Adipose tissue (tissue), 3 donors: Measurements from ENCODE around the gene SLC37A1. TPM values are rescaled to one million over a fixed set of nuclear protein-coding genes. Genes with fewer than 3 reads are reported as not detected.
"Not testable (repeated sequence)": the region's sequence is repeated elsewhere in the genome, so short reads cannot be mapped to it uniquely, and the experiment has no call there.

Experiments used
- H3K27ac ChIP-seq: one replicate; pipeline ENCODE4 v1.5.1; 2013; ENCODE audit warnings: low read depth, low read length
- WGBS, 3 donors: extraction: QIAGEN DNeasy Blood & Tissue Kit; methylation state at CpG; one replicate each; pipeline ENCODE4 v1.1.7; 2013; 5-methylcytosine and 5-hydroxymethylcytosine counted together
- polyA plus RNA-seq, 3 donors: library from polyadenylated mRNA; stranded (reverse); fragments of 200-250 nt; gene quantifications; one replicate each; pipeline ENCODE4 v1.2.3, GENCODE V29; 2013
- donor health status: healthy with polysubstance abuse.
- donor health status: Bipolar disorder and iron deficiency.
- donor health status: healthy.

SLC37A1 gene
- 1 to 10 TPM; 3.7 to 4.6 (median 4.4) TPM for polyA plus RNA-seq

DNA sequence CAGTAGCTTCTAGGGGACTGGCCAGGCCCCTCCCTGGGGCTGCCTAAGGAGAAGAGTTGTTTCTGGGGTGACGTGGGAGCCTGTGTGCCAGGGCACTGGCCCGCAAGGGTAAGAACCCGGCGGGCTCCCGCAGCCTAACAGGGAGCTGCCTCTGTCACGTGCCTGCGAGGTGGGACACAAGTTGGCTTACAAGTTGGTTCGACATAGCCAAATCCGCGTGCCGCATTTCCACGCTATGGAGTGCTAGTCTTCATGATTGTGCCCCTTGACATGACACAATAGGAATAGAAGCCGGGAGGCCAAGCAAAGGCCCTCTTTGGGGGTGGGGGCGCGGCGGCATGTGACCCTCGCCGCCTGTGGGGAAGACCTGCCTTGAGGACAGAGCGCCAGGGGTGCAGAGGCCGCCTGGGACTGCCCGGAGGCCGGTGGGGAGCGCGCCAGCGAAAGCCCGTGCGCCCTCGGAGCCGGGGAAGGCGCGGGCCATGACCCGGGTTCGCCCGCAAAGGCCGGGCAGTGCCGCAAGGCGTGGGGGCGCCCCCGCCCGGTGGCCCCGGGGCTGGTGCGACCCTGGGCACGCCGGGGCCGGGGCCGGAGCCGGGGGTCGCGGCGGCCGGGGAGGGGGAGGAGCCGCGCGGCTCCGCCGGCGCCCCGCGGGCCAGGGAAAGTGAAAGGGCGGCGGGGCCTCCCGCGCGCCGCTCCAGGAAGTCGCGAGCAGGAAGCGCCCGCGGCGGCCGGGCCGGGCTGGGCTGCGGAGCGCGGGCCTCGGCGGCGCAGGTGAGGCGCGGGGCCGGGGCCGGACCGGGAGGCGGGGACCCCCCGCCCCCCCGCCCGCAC lies at the start of gene SLC37A1:
Gene SLC37A1, plus strand, starts transcription at position 702 of the 834 bp plus-strand sequence. CDS start 4,603 bp downstream, outside the sequence.
- 13 to 16% (median 14%) methylated on average over 71 to 88 of the region's 88 CpGs for WGBS, 3 donors
- no peak within 1 kb of the TSS for H3K27ac ChIP-seq

- 57 to 88% (median 59%) methylated on average over 17 of the region's 17 CpGs for WGBS, 3 donors
- no peak overlapping the region for H3K27ac ChIP-seq
Measured at GRCh38 chr21:42463861-42464515, 49.7 kb upstream of the SLC37A1 start.

DNA sequence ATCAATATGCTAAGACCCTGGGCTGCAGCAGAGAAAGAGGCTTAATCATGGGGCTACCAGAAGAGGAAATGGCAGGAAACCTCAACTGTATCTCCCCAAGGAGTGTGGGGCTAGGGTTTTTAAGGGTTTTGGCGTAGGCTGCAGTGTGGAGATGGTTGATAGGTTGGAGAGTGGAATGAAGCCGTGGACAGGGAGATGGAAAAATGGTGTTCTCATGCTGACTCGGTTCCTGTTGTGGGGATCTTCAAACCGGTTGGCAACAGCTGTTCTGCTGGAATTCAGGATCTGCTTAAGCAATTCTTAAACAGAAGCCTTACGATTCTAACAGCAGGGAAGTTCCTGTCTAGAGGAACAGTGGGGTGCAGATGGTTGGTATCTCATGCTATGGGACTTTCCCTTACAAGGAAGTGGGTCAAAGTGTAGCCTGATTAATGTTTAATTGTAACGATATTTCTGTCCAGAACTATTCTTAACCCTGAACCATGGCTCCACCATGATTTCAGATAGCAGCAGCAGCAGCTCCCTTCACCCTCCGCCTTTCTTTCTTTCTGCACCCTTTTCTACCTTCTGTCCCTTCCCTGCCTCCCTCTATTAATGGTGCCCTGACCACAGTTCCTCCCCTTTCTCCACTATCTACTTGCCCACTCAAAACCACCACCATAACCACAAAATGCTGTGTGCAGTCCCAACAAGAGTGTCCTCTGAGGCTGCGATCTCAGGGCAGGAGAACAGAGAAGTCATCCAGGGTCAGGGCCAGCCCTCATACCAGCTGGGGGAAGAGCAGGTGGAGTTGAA lies 48.4 kb upstream of the SLC37A1 start:
- WGBS, 3 donors, result 30 to 36% (median 33%) methylated on average over 8 of the region's 8 CpGs

DNA sequence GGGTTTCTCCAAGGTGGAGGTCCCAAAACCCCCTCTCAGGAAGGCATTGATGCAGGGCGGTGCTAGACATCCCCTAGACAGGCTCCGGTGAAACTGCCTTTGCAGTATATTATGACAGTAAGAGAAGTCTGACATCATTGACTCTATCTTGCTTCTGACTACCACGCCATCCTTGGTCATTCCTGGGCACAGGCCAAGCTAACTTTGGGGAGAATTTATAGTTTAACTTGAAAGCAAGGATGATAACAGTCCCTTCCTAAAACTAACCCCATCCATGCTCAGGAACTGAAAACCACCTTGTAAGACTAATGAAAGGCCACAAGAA lies 47.9 kb upstream of the SLC37A1 start:
- 60 to 92% (median 68%) methylated on average over 3 of the region's 3 CpGs for WGBS, 3 donors
- H3K27ac ChIP-seq, result no peak overlapping the region

More for the DNA sequence above, 48.4 kb upstream of the SLC37A1 start:
- no peak overlapping the region for H3K27ac ChIP-seq

DNA sequence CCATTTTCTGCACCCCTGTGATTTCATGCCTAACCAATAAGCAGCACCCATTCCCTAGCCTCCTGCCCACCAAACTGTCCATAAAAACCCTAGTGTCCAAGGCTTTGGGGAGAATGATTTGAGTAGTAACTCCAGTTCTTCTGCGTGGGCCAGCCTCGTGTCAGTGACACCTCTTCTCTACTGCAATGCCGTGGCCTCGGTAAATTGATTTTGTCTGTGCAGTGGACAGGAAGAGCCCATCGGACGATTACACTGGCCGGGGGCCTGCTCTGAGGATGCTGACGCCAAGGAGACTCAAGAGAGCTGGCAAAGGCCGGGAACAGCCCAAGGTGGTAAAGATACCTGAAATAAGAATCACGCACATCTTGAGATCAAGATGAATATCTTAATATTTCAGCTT lies 47.0 kb upstream of the SLC37A1 start:
- 90 to 95% (median 91%) methylated on average over 10 of the region's 10 CpGs for WGBS, 3 donors
- no peak overlapping the region for H3K27ac ChIP-seq

DNA sequence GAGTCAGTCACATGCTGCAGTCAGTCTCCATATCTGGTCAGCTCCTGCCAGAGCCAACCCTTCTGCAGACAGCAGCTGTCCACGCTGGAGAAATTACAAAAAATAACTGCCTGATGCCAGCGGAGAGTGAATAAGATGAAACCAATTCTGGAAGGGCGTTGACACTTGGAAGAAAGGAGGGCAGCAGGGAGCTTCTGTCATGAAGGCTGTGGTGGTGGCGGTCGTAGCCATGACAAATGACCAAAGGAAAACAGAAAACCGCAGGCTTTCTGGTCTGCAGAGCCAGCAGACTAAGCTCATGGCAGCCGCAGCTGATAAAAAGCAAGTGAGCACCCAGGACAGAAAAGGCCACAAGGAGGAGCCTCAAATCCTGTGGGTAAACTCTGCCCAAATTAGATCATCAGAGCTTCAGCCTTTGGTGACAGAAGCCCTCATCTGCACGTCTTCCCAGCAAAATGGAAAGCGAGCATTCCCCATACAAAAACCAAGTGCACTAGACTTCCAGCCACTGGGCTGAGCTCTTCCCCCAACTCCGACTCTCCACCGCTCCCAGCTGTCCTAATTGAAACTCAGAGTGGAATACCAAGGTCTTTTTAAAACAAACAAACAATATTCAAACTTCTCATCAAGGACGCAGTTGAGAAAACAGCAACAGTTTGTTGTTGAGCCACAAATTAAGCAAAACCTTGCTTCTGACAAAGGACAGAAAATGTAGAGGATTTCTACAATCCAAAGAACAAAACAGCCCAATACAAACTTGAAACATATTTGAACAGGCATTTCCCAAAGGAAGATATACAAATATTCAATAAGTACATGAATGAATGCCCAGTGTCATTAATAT lies 46.3 kb upstream of the SLC37A1 start:
- WGBS, 3 donors, result 37 to 52% (median 50%) methylated on average over 12 of the region's 12 CpGs
- H3K27ac ChIP-seq, result no peak overlapping the region

- WGBS, 3 donors, result 61 to 83% (median 64%) methylated on average over 6 of the region's 6 CpGs
- H3K27ac ChIP-seq, result no peak overlapping the region
Measured at GRCh38 chr21:42468491-42469131, 45.0 kb upstream of the SLC37A1 start.

DNA sequence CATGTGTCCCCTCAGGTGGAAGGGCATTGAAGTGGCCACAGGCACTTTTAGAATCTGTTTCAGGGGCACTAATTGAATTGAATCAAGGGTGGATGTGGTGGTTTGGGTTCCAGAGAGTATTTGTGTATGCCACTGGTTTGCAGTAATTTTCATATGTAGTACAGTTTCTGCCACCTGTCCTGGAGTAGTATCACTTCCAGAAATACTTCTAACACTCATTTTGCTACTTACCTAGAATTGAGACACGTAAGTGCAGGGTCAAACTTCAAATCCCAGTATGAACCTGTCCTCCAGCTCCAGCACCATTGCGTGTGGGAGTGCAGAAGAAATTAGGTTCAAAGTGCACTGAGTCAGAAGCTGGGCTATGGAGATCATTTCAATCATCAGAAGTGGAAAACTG lies 44.4 kb upstream of the SLC37A1 start:
- WGBS, 3 donors, result 89 to 91% (median 89%) methylated on average over 2 of the region's 2 CpGs
- no peak overlapping the region for H3K27ac ChIP-seq

- 95 to 97% (median 95%) methylated on average over 4 of the region's 4 CpGs for WGBS, 3 donors
- not testable (repeated sequence) for H3K27ac ChIP-seq
Measured at GRCh38 chr21:42469726-42470125, 43.9 kb upstream of the SLC37A1 start.

GRCh38 chr21:42471206-42471605 lies 42.4 kb upstream of the SLC37A1 start:
- 89 to 93% (median 93%) methylated on average over 9 of the region's 9 CpGs for WGBS, 3 donors

DNA sequence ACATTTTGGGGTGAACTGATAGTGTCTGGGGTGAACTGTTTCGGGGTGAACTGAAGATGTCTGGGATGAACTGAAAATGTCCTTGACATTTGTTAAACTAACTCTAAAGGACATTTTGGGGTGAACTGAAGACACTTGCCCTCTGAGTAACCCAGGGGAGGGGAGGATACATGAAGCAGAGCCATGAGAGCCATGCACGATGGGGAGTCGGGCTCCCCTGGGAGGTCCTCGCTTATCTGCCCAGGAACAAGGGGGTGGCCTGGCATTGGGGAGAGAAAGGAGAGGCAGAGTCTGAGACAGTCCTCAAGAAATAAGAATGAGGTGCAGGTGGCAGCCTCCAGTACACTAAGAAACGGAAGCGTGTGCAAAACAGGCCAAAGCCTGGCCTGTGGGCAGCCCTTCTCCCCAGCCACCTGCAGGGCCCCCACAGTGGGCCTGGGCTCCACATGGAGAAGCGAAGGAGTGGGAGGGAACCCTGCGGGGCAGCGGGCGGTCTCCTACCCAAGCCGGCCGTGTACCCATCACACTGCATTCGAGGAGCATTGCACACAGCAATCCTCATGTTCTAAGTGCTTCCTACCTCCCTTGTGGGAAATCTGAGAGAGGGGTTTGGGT lies 41.8 kb upstream of the SLC37A1 start:
- no peak overlapping the region for H3K27ac ChIP-seq
- WGBS, 3 donors, result 89 to 94% (median 90%) methylated on average over 13 of the region's 13 CpGs

More at GRCh38 chr21:42471206-42471605, 42.4 kb upstream of the SLC37A1 start:
- H3K27ac ChIP-seq, result no peak overlapping the region

DNA sequence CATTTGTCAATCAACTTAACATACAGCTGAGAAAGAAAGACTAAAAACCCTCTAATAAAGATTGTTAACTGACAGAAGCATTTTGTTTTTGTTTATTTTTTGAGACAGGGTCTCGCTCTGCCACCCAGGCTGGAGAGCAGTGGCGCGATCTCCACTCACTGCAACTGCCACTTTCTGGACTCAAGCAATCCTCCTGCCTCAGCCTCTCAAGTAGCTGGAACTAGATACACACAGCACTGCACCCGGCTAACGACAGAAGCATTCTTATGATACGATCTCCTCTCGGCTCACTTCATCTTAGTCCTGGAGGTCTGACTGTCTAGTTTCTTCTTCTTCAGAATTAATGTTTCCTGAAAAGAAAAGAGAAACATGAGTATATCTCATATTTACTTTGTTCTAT lies 41.1 kb upstream of the SLC37A1 start:
- no peak overlapping the region for H3K27ac ChIP-seq
- 67 to 97% (median 72%) methylated on average over 7 of the region's 7 CpGs for WGBS, 3 donors

GRCh38 chr21:42473498-42474042 lies 40.1 kb upstream of the SLC37A1 start:
- H3K27ac ChIP-seq, result no peak overlapping the region
- WGBS, 3 donors, result 86 to 91% (median 88%) methylated on average over 9 of the region's 9 CpGs

- WGBS, 3 donors, result 69 to 76% (median 73%) methylated on average over 14 of the region's 14 CpGs
- H3K27ac ChIP-seq, result no peak overlapping the region
Measured at GRCh38 chr21:42474043-42474831, 39.4 kb upstream of the SLC37A1 start.

DNA sequence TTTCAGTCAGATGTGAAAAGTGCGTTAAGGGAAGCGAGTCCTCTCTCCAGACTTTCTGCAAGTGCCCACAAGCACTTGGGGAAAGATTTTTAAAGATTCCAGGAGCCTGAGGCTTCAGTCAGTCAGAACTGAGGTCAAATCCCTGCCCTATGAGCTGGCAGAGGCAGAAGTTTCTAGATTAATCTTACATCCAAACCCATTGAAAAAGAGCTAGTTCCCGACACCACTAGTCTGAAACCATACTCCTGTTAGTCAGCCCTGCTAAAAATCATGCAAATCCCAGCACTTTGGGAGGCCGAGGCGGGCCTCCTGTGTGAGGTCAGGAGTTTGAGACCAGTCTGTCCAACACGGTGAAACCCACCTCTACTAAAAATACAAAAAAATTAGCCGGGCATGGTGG lies 38.6 kb upstream of the SLC37A1 start:
- 88 to 92% (median 90%) methylated on average over 7 of the region's 7 CpGs for WGBS, 3 donors
- no peak overlapping the region for H3K27ac ChIP-seq
